ENCODE measurements around the gene CSTA. TPM values are rescaled to one million over a fixed set of nuclear protein-coding genes. Genes with fewer than 3 reads are reported as not detected.

CSTA gene, protein sequence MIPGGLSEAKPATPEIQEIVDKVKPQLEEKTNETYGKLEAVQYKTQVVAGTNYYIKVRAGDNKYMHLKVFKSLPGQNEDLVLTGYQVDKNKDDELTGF
- total RNA-seq (1 to 10 TPM; 1.5 to 4.1 (median 3.8) TPM), polyA plus RNA-seq (3.6 TPM)
- long read RNA-seq, donor 1, partial matches to known transcripts: 0 of 1 reads
- long read RNA-seq, donor 1, other reads (novel, unspliced or antisense): 0 of 1 reads
- long read RNA-seq, donor 2, partial matches to known transcripts: 0 of 1 reads
- long read RNA-seq, donor 2, other reads (novel, unspliced or antisense): 0 of 1 reads
- long read RNA-seq, donor 3: 0 reads
- long read RNA-seq, donor 4, partial matches to known transcripts: 0 of 2 reads
- long read RNA-seq, donor 4, other reads (novel, unspliced or antisense): 0 of 2 reads

- intact Hi-C loops (cut with DNase I): no loop called here
- H3K27ac ChIP-seq (ENCODE audit: low read length): no peak within 1 kb of the TSS
Observed at GRCh38 chr3:122324871-122325323, at the start of gene CSTA. Gene CSTA, plus strand, starts transcription at chr3:122325248. Its CDS starts 45 bp downstream, at chr3:122325293.

DNA sequence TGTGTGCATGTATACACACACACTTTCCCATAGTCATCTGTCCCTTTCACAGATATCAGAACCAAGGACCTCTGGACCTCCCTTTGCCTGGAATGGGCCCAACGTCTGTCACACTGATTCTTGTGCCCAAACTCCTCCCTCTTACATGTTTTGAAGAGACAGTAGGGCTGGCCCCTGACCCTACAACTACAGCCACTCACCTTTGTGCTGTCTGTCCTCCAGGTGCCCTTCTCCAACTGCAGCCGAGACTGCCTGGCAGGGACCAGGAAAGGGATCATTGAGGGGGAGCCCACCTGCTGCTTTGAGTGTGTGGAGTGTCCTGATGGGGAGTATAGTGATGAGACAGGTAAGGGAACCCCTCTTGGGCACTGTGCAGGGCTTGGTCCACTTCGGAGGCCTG lies 43.2 kb upstream of the CSTA start:
- intact Hi-C loops (cut with DNase I): no loop called here
- H3K27ac ChIP-seq (ENCODE audit: low read length): no peak overlapping the region
- no peak for ATAC-seq
- 53% methylated on average over 3 of the region's 3 CpGs for WGBS
- no peak overlapping the region for H3K4me3 ChIP-seq (ENCODE audit: low read length)
- H3K4me1 ChIP-seq (ENCODE audit: control insufficient read depth, insufficient read depth, low read length): no peaks in the 10 kb centered on the region
- no peak for DNase-seq
- no peaks in the 10 kb centered on the region for H3K9me3 ChIP-seq (ENCODE audit: control insufficient read depth, low read length)
- H3K27me3 ChIP-seq (ENCODE audit: control insufficient read depth, insufficient read depth): no peaks in the 10 kb centered on the region

More at GRCh38 chr3:122324871-122325323, at the start of gene CSTA:
- WGBS: 56% methylated on average over 6 of the region's 6 CpGs
- H3K4me1 ChIP-seq (ENCODE audit: control insufficient read depth, insufficient read depth, low read length): no peaks in the 10 kb centered on the region
- peak within 1 kb of the TSS; percentile 20 for H3K4me3 ChIP-seq (ENCODE audit: low read length)
- DNase-seq (no peak), ATAC-seq (no peak)
- no peaks in the 10 kb centered on the region for H3K27me3 ChIP-seq (ENCODE audit: control insufficient read depth, insufficient read depth)
- H3K9me3 ChIP-seq (ENCODE audit: control insufficient read depth, low read length): no peaks in the 10 kb centered on the region

DNA sequence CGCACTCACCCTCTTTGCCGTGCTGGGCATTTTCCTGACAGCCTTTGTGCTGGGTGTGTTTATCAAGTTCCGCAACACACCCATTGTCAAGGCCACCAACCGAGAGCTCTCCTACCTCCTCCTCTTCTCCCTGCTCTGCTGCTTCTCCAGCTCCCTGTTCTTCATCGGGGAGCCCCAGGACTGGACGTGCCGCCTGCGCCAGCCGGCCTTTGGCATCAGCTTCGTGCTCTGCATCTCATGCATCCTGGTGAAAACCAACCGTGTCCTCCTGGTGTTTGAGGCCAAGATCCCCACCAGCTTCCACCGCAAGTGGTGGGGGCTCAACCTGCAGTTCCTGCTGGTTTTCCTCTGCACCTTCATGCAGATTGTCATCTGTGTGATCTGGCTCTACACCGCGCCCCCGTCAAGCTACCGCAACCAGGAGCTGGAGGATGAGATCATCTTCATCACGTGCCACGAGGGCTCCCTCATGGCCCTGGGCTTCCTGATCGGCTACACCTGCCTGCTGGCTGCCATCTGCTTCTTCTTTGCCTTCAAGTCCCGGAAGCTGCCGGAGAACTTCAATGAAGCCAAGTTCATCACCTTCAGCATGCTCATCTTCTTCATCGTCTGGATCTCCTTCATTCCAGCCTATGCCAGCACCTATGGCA lies 41.1 kb upstream of the CSTA start:
- DNase-seq (no peak), ATAC-seq (no peak)
- Histone ChIP-seq H3K4me3 (ENCODE audit: low read length) (no peak overlapping the region), H3K27ac (ENCODE audit: low read length) (no peak overlapping the region), H3K4me1 (ENCODE audit: control insufficient read depth, insufficient read depth, low read length) (no peaks in the 10 kb centered on the region), H3K9me3 (ENCODE audit: control insufficient read depth, low read length) (no peaks in the 10 kb centered on the region), H3K27me3 (ENCODE audit: control insufficient read depth, insufficient read depth) (no peaks in the 10 kb centered on the region)
- WGBS: 87% methylated on average over 22 of the region's 22 CpGs
- intact Hi-C loops (cut with DNase I): no loop called here

DNA sequence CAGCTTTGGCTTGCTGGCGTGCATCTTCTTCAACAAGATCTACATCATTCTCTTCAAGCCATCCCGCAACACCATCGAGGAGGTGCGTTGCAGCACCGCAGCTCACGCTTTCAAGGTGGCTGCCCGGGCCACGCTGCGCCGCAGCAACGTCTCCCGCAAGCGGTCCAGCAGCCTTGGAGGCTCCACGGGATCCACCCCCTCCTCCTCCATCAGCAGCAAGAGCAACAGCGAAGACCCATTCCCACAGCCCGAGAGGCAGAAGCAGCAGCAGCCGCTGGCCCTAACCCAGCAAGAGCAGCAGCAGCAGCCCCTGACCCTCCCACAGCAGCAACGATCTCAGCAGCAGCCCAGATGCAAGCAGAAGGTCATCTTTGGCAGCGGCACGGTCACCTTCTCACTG lies 40.6 kb upstream of the CSTA start:
- Histone ChIP-seq H3K9me3 (ENCODE audit: control insufficient read depth, low read length) (no peaks in the 10 kb centered on the region), H3K4me3 (ENCODE audit: low read length) (no peak overlapping the region), H3K27ac (ENCODE audit: low read length) (no peak overlapping the region), H3K27me3 (ENCODE audit: control insufficient read depth, insufficient read depth) (no peaks in the 10 kb centered on the region), H3K4me1 (ENCODE audit: control insufficient read depth, insufficient read depth, low read length) (no peaks in the 10 kb centered on the region)
- WGBS: 91% methylated on average over 20 of the region's 20 CpGs
- ATAC-seq: no peak
- DNase-seq: no peak
- intact Hi-C loops (cut with DNase I): no loop called here

- DNase-seq: no peak
- no peak overlapping the region for H3K27ac ChIP-seq (ENCODE audit: low read length)
Observed at GRCh38 chr3:122294359-122294758, 30.7 kb upstream of the CSTA start.

DNA sequence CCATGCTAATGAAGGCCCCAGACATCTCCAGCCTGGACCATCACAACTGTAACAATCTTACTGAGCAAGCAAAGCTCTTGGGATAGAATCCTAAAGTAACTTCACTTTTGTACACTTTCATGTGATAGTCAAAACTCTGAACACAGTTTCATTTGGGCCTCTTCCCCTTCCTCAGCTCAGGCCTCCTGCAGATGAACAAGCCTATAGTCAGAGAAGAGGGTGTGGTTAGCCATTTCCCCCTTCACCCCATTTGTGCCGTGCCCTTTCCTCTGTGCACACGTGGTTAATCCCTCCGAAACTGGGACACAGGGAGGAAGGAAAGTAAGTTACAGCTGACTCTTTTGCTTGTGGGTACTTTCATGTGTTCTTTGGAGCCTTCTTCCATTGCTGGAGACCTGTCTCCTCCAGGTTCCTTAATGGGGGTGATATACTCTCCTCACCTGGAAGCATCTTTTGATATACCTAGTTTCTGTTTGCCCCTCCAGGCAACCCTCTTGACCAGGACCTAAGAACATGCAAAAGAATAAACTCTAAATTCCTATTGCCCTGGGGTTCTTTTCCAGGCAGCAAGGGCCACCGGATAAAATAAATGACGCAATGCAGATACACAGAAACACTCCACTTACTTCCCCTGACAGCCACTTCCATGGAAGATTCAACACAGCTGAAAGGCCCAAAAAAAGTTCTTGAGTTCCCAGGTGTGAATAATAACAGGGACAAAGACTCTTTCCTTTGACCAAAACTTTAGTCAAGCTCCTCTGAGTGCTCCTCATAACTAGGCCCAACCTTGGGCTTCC lies 29.6 kb upstream of the CSTA start:
- peak; percentile 45 to 69 for ATAC-seq

More at GRCh38 chr3:122294359-122294758, 30.7 kb upstream of the CSTA start:
- H3K9me3 ChIP-seq (ENCODE audit: control insufficient read depth, low read length): no peaks in the 10 kb centered on the region
- no peaks in the 10 kb centered on the region for H3K27me3 ChIP-seq (ENCODE audit: control insufficient read depth, insufficient read depth)
- H3K4me1 ChIP-seq (ENCODE audit: control insufficient read depth, insufficient read depth, low read length): no peaks in the 10 kb centered on the region
- WGBS: 41% methylated on average over 6 of the region's 6 CpGs
- ATAC-seq: no peak
- no peak overlapping the region for H3K4me3 ChIP-seq (ENCODE audit: low read length)
- intact Hi-C loops (cut with DNase I): no loop called here

GRCh38 chr3:122298239-122298638 lies 26.8 kb upstream of the CSTA start:
- Histone ChIP-seq H3K4me1 (ENCODE audit: control insufficient read depth, insufficient read depth, low read length) (no peaks in the 10 kb centered on the region), H3K27me3 (ENCODE audit: control insufficient read depth, insufficient read depth) (no peaks in the 10 kb centered on the region), H3K9me3 (ENCODE audit: control insufficient read depth, low read length) (no peaks in the 10 kb centered on the region), H3K27ac (ENCODE audit: low read length) (no peak overlapping the region), H3K4me3 (ENCODE audit: low read length) (no peak overlapping the region)
- ATAC-seq (no peak), DNase-seq (no peak)
- WGBS: 72% methylated on average over 2 of the region's 2 CpGs
- intact Hi-C loops (cut with DNase I): no loop called here

More for the DNA sequence above, 29.6 kb upstream of the CSTA start:
- Histone ChIP-seq H3K9me3 (ENCODE audit: control insufficient read depth, low read length) (no peaks in the 10 kb centered on the region), H3K27ac (ENCODE audit: low read length) (no peak overlapping the region), H3K4me3 (ENCODE audit: low read length) (no peak overlapping the region), H3K27me3 (ENCODE audit: control insufficient read depth, insufficient read depth) (no peaks in the 10 kb centered on the region), H3K4me1 (ENCODE audit: control insufficient read depth, insufficient read depth, low read length) (no peaks in the 10 kb centered on the region)
- no peak for DNase-seq
- 69% methylated on average over 5 of the region's 5 CpGs for WGBS
- intact Hi-C loops (cut with DNase I): no loop called here

DNA sequence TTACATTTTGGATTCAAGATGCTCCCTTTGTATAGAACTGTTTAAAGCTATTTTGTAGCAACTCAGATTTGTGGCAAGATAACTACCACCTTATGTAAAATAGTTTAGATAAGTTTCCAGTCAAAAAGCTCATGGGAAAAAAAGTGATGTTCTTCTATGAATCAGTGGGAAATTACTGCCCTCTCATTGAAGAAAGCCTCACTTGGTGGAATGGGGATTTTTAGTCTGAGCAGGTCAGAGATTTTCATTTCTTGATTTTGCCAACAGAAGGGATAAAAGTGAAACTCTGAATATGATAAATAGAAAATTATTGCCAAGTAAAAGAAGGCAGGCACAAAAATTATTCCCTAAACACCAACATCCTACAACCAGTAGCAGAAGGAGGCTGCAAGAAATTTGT lies 25.8 kb upstream of the CSTA start:
- intact Hi-C loops (cut with DNase I): no loop called here
- no peak for DNase-seq
- no peaks in the 10 kb centered on the region for H3K4me1 ChIP-seq (ENCODE audit: control insufficient read depth, insufficient read depth, low read length)
- H3K27ac ChIP-seq (ENCODE audit: low read length): no peak overlapping the region
- no peak overlapping the region for H3K4me3 ChIP-seq (ENCODE audit: low read length)
- ATAC-seq: no peak
- H3K9me3 ChIP-seq (ENCODE audit: control insufficient read depth, low read length): no peaks in the 10 kb centered on the region
- no peaks in the 10 kb centered on the region for H3K27me3 ChIP-seq (ENCODE audit: control insufficient read depth, insufficient read depth)

DNA sequence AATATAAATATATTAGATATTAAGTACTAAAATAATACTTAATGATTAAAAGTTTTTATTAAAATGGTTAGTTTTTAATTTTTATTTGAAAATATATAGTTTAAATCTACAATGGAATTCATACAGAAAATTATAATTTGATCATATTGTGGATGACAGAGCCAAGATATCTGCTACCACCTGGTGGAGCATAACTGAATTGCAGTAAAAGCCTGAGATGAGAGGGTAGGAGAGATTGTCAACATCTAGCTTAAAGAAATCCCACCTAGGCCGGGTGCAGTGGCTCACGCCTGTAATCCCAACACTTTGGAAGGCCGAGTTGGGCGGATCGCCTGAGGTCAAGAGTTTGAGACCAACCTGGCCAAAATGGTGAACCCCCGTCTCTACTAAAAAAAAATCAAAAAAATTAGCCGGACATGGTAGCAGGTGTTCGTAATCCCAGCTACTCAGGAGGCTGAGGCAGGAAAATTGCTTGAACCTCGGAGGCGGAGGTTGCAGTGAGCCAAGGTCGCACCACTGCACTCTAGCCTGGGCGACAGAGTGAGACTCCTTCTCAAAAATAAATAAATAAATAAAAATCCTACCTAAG lies 25.1 kb upstream of the CSTA start:
- Histone ChIP-seq H3K27me3 (ENCODE audit: control insufficient read depth, insufficient read depth) (no peaks in the 10 kb centered on the region), H3K4me1 (ENCODE audit: control insufficient read depth, insufficient read depth, low read length) (no peaks in the 10 kb centered on the region), H3K27ac (ENCODE audit: low read length) (no peak overlapping the region), H3K4me3 (ENCODE audit: low read length) (no peak overlapping the region), H3K9me3 (ENCODE audit: control insufficient read depth, low read length) (no peaks in the 10 kb centered on the region)
- intact Hi-C loops (cut with DNase I): no loop called here
- DNase-seq (no peak), ATAC-seq (no peak)
- WGBS: 81% methylated on average over 12 of the region's 12 CpGs

GRCh38 chr3:122301063-122301462 lies 24.0 kb upstream of the CSTA start:
- Histone ChIP-seq H3K27ac (ENCODE audit: low read length) (no peak overlapping the region), H3K4me1 (ENCODE audit: control insufficient read depth, insufficient read depth, low read length) (no peaks in the 10 kb centered on the region), H3K4me3 (ENCODE audit: low read length) (no peak overlapping the region), H3K27me3 (ENCODE audit: control insufficient read depth, insufficient read depth) (no peaks in the 10 kb centered on the region), H3K9me3 (ENCODE audit: control insufficient read depth, low read length) (no peaks in the 10 kb centered on the region)
- ATAC-seq (no peak), DNase-seq (no peak)
- intact Hi-C loops (cut with DNase I): no loop called here

Data from right cardiac atrium (tissue), 5 donors.